RWPE2 (cell line): ENCODE results near the gene ARHGEF28.

Experiments
- ATAC-seq: fragments of 200-7000 bp; cut with Tn5 transposase; 3 replicates; pipeline ENCODE4 v1.9.1; 2021; ENCODE audit warnings: low read depth
- DNase-seq: peaks from one replicate; pipeline ENCODE4 v3.0.0-alpha.2; 2020; ENCODE audit warnings: low spot score
- H3K27ac ChIP-seq: fragments of 450-650 bp; 2 replicates; pipeline ENCODE4 v1.5.1; 2017; ENCODE audit warnings: mild to moderate bottlenecking; ENCODE audit not compliant: poor library complexity, severe bottlenecking
- H3K27me3 ChIP-seq: fragments of 250-450 bp; sonication (Bioruptor Pico); 2 replicates; pipeline ENCODE4 v1.5.1; 2021; ENCODE audit warnings: mild to moderate bottlenecking, moderate library complexity; ENCODE audit not compliant: insufficient read depth, poor library complexity, severe bottlenecking
- H3K36me3 ChIP-seq: fragments of 250-450 bp; sonication (Bioruptor Pico); 2 replicates; pipeline ENCODE4 v1.5.1; 2020; ENCODE audit warnings: low read depth, mild to moderate bottlenecking, moderate library complexity
- H3K4me1 ChIP-seq: fragments of 250-450 bp; sonication (Bioruptor Pico); 2 replicates; pipeline ENCODE4 v1.5.1; 2021; ENCODE audit warnings: mild to moderate bottlenecking, moderate library complexity; ENCODE audit not compliant: insufficient read depth, poor library complexity, severe bottlenecking
- H3K4me3 ChIP-seq: fragments of 250-450 bp; sonication (Bioruptor Pico); 2 replicates; pipeline ENCODE4 v1.5.1; 2021; ENCODE audit warnings: mild to moderate bottlenecking, moderate library complexity; ENCODE audit not compliant: severe bottlenecking
- H3K9me3 ChIP-seq: fragments of 250-450 bp; sonication (Bioruptor Pico); 2 replicates; pipeline ENCODE4 v1.5.1; 2021; ENCODE audit warnings: mild to moderate bottlenecking, moderate library complexity; ENCODE audit not compliant: severe bottlenecking
- CTCF ChIP-seq: fragments of 450-650 bp; IDR thresholded peaks from one replicate; pipeline ENCODE4 v1.5.1; 2017; ENCODE audit warnings: mild to moderate bottlenecking, moderate library complexity; ENCODE audit not compliant: poor library complexity, severe bottlenecking

Gene ARHGEF28

DNA sequence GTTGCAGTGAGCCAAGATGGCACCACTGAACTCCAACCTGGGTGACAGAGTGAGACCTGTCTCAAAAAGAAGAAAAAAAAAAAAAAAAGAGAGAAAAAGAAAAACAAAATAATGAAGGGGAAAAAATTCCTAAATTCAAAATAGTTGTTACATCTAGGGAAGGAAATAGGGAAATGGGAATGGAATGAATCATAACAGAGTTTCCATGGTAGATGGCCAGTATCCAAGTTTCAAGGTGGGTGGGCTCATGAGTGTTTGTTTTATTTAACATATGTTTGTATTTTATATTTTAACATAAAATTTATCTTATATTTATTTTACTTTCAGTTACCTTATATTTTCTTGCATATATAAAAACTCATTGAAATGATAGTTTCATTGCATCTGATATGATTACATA, 215.6 kb downstream of the ARHGEF28 start:
- no peaks in the 10 kb centered on the region for H3K4me1 ChIP-seq
- peaks cover 75% of the 10 kb centered on the region for H3K36me3 ChIP-seq
- H3K27me3 ChIP-seq = no peaks in the 10 kb centered on the region
- DNase-seq (no peak), ATAC-seq (no peak)
- no peak overlapping the region for H3K27ac ChIP-seq
- no peak for TF ChIP-seq CTCF
- no peaks in the 10 kb centered on the region for H3K9me3 ChIP-seq
- H3K4me3 ChIP-seq = no peak overlapping the region

DNA sequence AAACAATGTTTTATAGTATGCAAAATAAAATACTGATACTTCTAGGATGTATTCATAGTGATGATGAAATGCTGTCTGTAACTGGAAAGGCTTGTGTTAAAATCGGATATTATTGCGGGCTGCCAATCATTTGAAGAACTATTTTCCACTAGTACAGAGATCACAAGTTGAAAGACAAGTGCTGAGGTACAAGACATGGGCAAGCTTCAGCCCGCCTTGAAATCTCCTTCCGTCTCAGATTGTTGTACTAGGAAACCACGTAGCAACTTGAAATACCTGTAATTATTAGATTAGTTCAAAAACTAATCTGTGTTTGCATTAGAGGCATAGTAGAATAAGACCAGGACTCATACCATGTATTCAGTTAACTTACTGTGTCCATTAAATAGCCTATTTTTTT, 218.2 kb downstream of the ARHGEF28 start:
- Histone ChIP-seq H3K4me3 (no peak overlapping the region), H3K27ac (no peak overlapping the region), H3K4me1 (no peaks in the 10 kb centered on the region), H3K27me3 (no peaks in the 10 kb centered on the region), H3K36me3 (peaks cover 83% of the 10 kb centered on the region), H3K9me3 (no peaks in the 10 kb centered on the region)
- ATAC-seq = no peak; the same call in 2 of the 3 replicates
- no peak for TF ChIP-seq CTCF
- no peak for DNase-seq

GRCh38 chr5:73851471-73852181, 225.6 kb downstream of the ARHGEF28 start:
- DNase-seq = no peak
- no peak for TF ChIP-seq CTCF

DNA sequence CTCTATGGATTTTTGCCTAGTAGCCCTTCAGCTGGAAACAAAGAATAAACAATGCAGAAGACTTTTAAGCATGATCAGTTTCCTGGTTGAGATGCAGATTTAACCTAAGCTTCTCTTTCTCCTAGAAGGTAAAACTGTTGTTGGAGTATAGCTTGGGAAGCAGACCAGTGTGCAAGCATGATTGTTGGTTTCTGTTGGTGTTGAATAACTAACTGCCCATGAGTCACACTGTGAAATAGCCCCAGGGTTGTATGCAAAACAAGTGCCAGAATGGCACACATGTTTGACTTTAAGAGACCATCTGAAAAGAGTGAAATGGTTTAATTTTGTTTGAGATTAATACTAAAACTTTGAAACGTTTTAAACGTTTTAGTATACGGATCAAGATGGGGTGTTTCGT, 227.1 kb downstream of the ARHGEF28 start:
- ATAC-seq = peak; percentile 84
- no peak for TF ChIP-seq CTCF
- Histone ChIP-seq H3K27ac (no peak overlapping the region), H3K9me3 (no peaks in the 10 kb centered on the region), H3K4me3 (no peak overlapping the region), H3K4me1 (peaks cover 4% of the 10 kb centered on the region), H3K36me3 (peaks cover 91% of the 10 kb centered on the region), H3K27me3 (no peaks in the 10 kb centered on the region)
- no peak for DNase-seq

More at GRCh38 chr5:73851471-73852181, 225.6 kb downstream of the ARHGEF28 start:
- no peak overlapping the region for H3K4me3 ChIP-seq
- H3K27ac ChIP-seq = no peak overlapping the region
- H3K27me3 ChIP-seq = no peaks in the 10 kb centered on the region
- H3K36me3 ChIP-seq = peaks cover 91% of the 10 kb centered on the region
- H3K9me3 ChIP-seq = no peaks in the 10 kb centered on the region
- peaks cover 4% of the 10 kb centered on the region for H3K4me1 ChIP-seq
- no peak for ATAC-seq

- Histone ChIP-seq H3K36me3 (peaks cover 88% of the 10 kb centered on the region), H3K27me3 (no peaks in the 10 kb centered on the region), H3K9me3 (no peaks in the 10 kb centered on the region), H3K4me3 (no peak overlapping the region), H3K27ac (no peak overlapping the region), H3K4me1 (peaks cover 4% of the 10 kb centered on the region)
- no peak for ATAC-seq
- no peak for TF ChIP-seq CTCF
- DNase-seq = no peak
These were observed 231.0 kb downstream of the ARHGEF28 start for GRCh38 chr5:73856997-73857396.
